Mesenchymal stem cell (in vitro differentiated cells and primary cell): Measurements from ENCODE around the gene NANOS3.

Experiments used
- DNase-seq: peaks from one replicate; pipeline ENCODE4 v3.0.0-alpha.2; 2013
- H2AFZ ChIP-seq: one replicate; pipeline ENCODE4 v1.6.1; 2013; ENCODE audit warnings: low read depth, mild to moderate bottlenecking, control low read depth, inconsistent platforms, low read length, moderate library complexity
- H2AK5ac ChIP-seq: 2 replicates; pipeline ENCODE4 v1.6.1; 2013; ENCODE audit warnings: low read length, moderate library complexity, mild to moderate bottlenecking, inconsistent platforms; ENCODE audit not compliant: severe bottlenecking
- H2BK120ac ChIP-seq: one replicate; pipeline ENCODE4 v1.6.1; 2013; ENCODE audit warnings: low read depth, mild to moderate bottlenecking, inconsistent platforms, low read length, moderate library complexity
- H2BK12ac ChIP-seq, 2 experiments: one replicate each; pipeline ENCODE4 v1.6.1; 2013; ENCODE audit warnings: inconsistent platforms in 2 of 2, low read length in 2 of 2, mild to moderate bottlenecking in 2 of 2, moderate library complexity in 2 of 2, control low read depth in 1 of 2
- H2BK15ac ChIP-seq: one replicate; pipeline ENCODE4 v1.6.1; 2013; ENCODE audit warnings: mild to moderate bottlenecking, low read depth, inconsistent platforms; ENCODE audit not compliant: poor library complexity, severe bottlenecking
- H2BK5ac ChIP-seq: 2 replicates; pipeline ENCODE4 v1.6.1; 2013; ENCODE audit warnings: low read depth, mild to moderate bottlenecking, low read length, control low read depth, inconsistent platforms; ENCODE audit not compliant: poor library complexity, severe bottlenecking
- H3K14ac ChIP-seq, 2 experiments: one replicate each; pipeline ENCODE4 v1.6.1; 2013; ENCODE audit warnings: inconsistent platforms in 2 of 2, low read length in 2 of 2, control low read depth in 1 of 2, mild to moderate bottlenecking in 1 of 2, moderate library complexity in 1 of 2
- H3K18ac ChIP-seq, 2 experiments: one replicate each; pipeline ENCODE4 v1.6.1; 2013; ENCODE audit warnings: inconsistent platforms in 2 of 2, low read length in 2 of 2, control low read depth in 1 of 2, low read depth in 1 of 2, mild to moderate bottlenecking in 1 of 2
- H3K23ac ChIP-seq, 2 experiments: one replicate each; pipeline ENCODE4 v1.6.1; 2013; ENCODE audit warnings: inconsistent platforms in 2 of 2, low read length in 2 of 2, mild to moderate bottlenecking in 2 of 2, moderate library complexity in 2 of 2, control low read depth in 1 of 2
- H3K27ac ChIP-seq: 2 replicates; pipeline ENCODE4 v1.5.1; 2013; ENCODE audit warnings: mild to moderate bottlenecking, moderate library complexity, low read length, control low read depth, inconsistent platforms; ENCODE audit not compliant: poor library complexity, severe bottlenecking
- H3K27me3 ChIP-seq, 2 experiments: 2 replicates each; pipeline versions ENCODE4 v1.6.1 to v1.7.0; 2013; ENCODE audit warnings: low read length in 2 of 2, mild to moderate bottlenecking in 2 of 2, moderate library complexity in 2 of 2, control low read depth in 1 of 2, inconsistent platforms in 1 of 2; ENCODE audit not compliant: control insufficient read depth in 1 of 2, insufficient read depth in 1 of 2
- H3K36me3 ChIP-seq, 2 experiments: 2 replicates each; pipeline versions ENCODE4 v1.6.1 to v1.7.0; 2013; ENCODE audit warnings: low read length in 2 of 2, control low read depth in 1 of 2, inconsistent platforms in 1 of 2, low read depth in 1 of 2, mild to moderate bottlenecking in 1 of 2; ENCODE audit not compliant: insufficient read depth in 2 of 2, control insufficient read depth in 1 of 2
- H3K4ac ChIP-seq, 2 experiments: one replicate each; pipeline ENCODE4 v1.6.1; 2013; ENCODE audit warnings: inconsistent platforms in 2 of 2, low read length in 2 of 2, mild to moderate bottlenecking in 2 of 2, moderate library complexity in 2 of 2, control low read depth in 1 of 2, low read depth in 1 of 2
- H3K4me1 ChIP-seq: 2 replicates; pipeline ENCODE4 v1.6.1; 2013; ENCODE audit warnings: low read depth, low read length, control low read depth; ENCODE audit not compliant: control insufficient read depth, insufficient read depth
- H3K4me2 ChIP-seq: 2 replicates; pipeline ENCODE4 v1.6.1; 2013; ENCODE audit warnings: low read length, mild to moderate bottlenecking, inconsistent platforms; ENCODE audit not compliant: poor library complexity, severe bottlenecking
- H3K4me3 ChIP-seq, 2 experiments: 2 replicates each; pipeline versions ENCODE4 v1.5.1 to v1.7.0; 2013; ENCODE audit warnings: low read length in 2 of 2, mild to moderate bottlenecking in 2 of 2, control low read depth in 1 of 2, low read depth in 1 of 2; ENCODE audit not compliant: insufficient read depth in 1 of 2
- H3K79me1 ChIP-seq: replicated peaks from 2 replicates; pipeline ENCODE4 v1.6.1; 2013; ENCODE audit warnings: mild to moderate bottlenecking, control low read depth, low read length, inconsistent platforms; ENCODE audit not compliant: poor library complexity, severe bottlenecking
- H3K9ac ChIP-seq: 2 replicates; pipeline ENCODE4 v1.7.0; 2013; ENCODE audit warnings: mild to moderate bottlenecking, low read length, moderate library complexity
- H3K9me3 ChIP-seq: 2 replicates; pipeline ENCODE4 v1.7.0; 2013; ENCODE audit warnings: mild to moderate bottlenecking, low read length; ENCODE audit not compliant: control insufficient read depth
- H4K8ac ChIP-seq: one replicate; pipeline ENCODE4 v1.6.1; 2013; ENCODE audit warnings: inconsistent platforms, mild to moderate bottlenecking, low read length, moderate library complexity
- H4K91ac ChIP-seq: one replicate; pipeline ENCODE4 v1.6.1; 2013; ENCODE audit warnings: mild to moderate bottlenecking, low read length, inconsistent platforms
- WGBS: methylation state at CpG from one replicate; pipeline ENCODE4 v1.1.7; 2013; ENCODE audit warnings: mixed read lengths; 5-methylcytosine and 5-hydroxymethylcytosine counted together
- small RNA-seq: library from polyadenylated mRNA; stranded (forward); fragments of <200 nt; extraction: miRNeasy Mini kit (QIAGEN cat#:217004); gene quantifications from one replicate; pipeline ENCODE3, GENCODE V24; 2013; ENCODE audit warnings: low read depth

NANOS3 gene

DNA sequence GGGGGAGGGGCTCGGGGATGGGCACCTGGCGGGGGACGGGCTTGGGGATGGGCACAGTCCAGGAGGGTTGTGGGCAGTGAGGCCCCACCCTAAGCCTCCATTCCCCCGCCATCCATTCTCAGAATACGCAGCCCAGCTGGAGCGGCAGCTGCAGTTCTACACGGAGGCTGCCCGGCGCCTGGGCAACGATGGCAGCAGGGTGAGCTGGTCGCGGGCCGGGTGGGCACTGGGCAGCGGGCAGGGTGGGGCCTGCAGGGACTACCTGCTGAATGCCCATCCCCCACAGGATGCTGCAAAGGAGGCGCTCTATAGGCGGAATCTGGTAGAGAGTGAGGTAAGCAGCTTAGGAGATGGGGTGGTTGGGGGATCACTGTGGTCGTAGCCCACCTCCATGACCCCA is 53.0 kb downstream of the NANOS3 start:
- H3K4me2 ChIP-seq: no peak overlapping the region
- H3K4me3 ChIP-seq: peak overlapping the region in 1 of 2 experiments; percentile 10
- no peak overlapping the region for H2BK120ac ChIP-seq
- no peak overlapping the region for H2AK5ac ChIP-seq
- H2BK5ac ChIP-seq: no peak overlapping the region
- no peak overlapping the region for H3K9ac ChIP-seq
- H3K4ac ChIP-seq: no peak overlapping the region
- H2BK12ac ChIP-seq: no peak overlapping the region
- peaks cover 35 to 50% of the 10 kb centered on the region in 2 experiments for H3K36me3 ChIP-seq
- peaks cover 0 to 15% of the 10 kb centered on the region in 2 experiments for H3K27me3 ChIP-seq
- no peaks in the 10 kb centered on the region for H3K4me1 ChIP-seq
- H3K14ac ChIP-seq: no peak overlapping the region
- H3K79me1 ChIP-seq: no peaks in the 10 kb centered on the region
- DNase-seq: no peak
- no peak overlapping the region for H2BK15ac ChIP-seq
- no peaks in the 10 kb centered on the region for H3K9me3 ChIP-seq
- no peak overlapping the region for H4K91ac ChIP-seq
- H3K27ac ChIP-seq: no peak overlapping the region
- H2AFZ ChIP-seq: no peak overlapping the region
- no peak overlapping the region for H3K18ac ChIP-seq
- H4K8ac ChIP-seq: no peak overlapping the region
- WGBS: 91% methylated on average over 12 of the region's 17 CpGs
- no peak overlapping the region for H3K23ac ChIP-seq

Small RNAs within 50 kb of the gene (small RNA-seq; reads per million reads assigned to genes)
- 720 reads per million, percentile 97 among the genes with 10 or more reads in this experiment for gene MIR181C
- gene MIR181D: 580 reads per million, percentile 96 among the genes with 10 or more reads in this experiment
